GM12891 (cell line): Measurements from ENCODE around the gene TMC1.

ENCODE experiments used
- PAX5 ChIP-seq: IDR thresholded peaks from 2 replicates; pipeline ENCODE4 v1.6.1; 2011; ENCODE audit warnings: low read length, moderate library complexity, mild to moderate bottlenecking; ENCODE audit not compliant: insufficient read depth, severe bottlenecking
- POLR2A ChIP-seq: IDR thresholded peaks from 2 replicates; pipeline ENCODE4 v1.6.1; 2011; ENCODE audit warnings: low read depth, low read length, control low read depth
- POLR2AphosphoS5 ChIP-seq: IDR thresholded peaks from 2 replicates; pipeline ENCODE4 v1.6.1; 2011; ENCODE audit warnings: low read depth, low read length, control low read depth
- POU2F2 ChIP-seq: IDR thresholded peaks from 2 replicates; pipeline ENCODE4 v1.6.1; 2011; ENCODE audit warnings: low read depth, mild to moderate bottlenecking, control low read depth, low read length, moderate library complexity
- TAF1 ChIP-seq: IDR thresholded peaks from 2 replicates; pipeline ENCODE4 v1.6.1; 2011; ENCODE audit warnings: low read depth, low read length, control low read depth

DNA sequence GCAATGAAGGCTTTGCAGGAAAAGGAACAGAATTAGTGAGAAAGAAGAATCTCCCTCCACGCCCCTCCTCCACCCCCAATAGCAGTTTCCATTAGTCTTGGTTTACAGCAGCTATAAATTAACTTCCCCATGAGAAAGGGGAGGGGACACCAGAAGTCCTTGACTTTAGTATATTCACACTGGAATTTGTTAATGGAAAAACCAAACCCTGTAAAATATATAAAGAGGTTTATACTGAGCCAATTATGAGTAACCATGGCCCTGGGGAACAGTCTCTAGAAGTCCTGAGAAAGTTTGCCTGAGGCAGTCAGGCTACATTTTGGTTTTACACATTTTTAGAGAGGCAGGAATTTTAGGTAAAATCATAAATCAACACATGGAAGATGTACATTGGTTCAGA is 342.9 kb downstream of the TMC1 start:
- TF ChIP-seq POLR2A (no peak), TAF1 (no peak), POLR2AphosphoS5 (no peak), POU2F2 (no peak), PAX5 (no peak)
